Measurements from ENCODE around the gene CAP2. TPM values are rescaled to one million over a fixed set of nuclear protein-coding genes. Genes with fewer than 3 reads are reported as not detected.

Gene CAP2
- total and polyA plus RNA-seq, 2 experiments from 2014 or later = 6.7 to 9.1 TPM

- no peak for TF ChIP-seq ZNF462 (CRISPR knock-in tag; IDR thresholded peaks at IDR 0.05)
- no peak for TF ChIP-seq ETS1 (IDR thresholded peaks at IDR 0.05)
Measured at GRCh38 chr6:17577059-17577458, 183.7 kb downstream of the CAP2 start (continued).

- ATAC-seq (peak; percentile 93), DNase-seq (ENCODE audit: low spot score) (peak; percentile 79)
- H3K4me3 Mint-ChIP-seq = peak overlapping the region; percentile 70
- H3K4me1 Mint-ChIP-seq = no peaks in the 10 kb centered on the region
- peaks cover 30% of the 10 kb centered on the region for H3K9me3 Mint-ChIP-seq
- Histone ChIP-seq H3K9me2 (ENCODE audit: insufficient read depth) (no peaks in the 10 kb centered on the region), H3K36me3 (ENCODE audit: insufficient read depth) (no peaks in the 10 kb centered on the region; the same call in 1 of the 2 replicates), H3K4me2 (peak overlapping the region; percentile 75; the same call in 1 of the 2 replicates), H2AFZ (peak overlapping the region; percentile 91), H3K27me3 (ENCODE audit: insufficient read depth) (peaks cover 9% of the 10 kb centered on the region; the same call in 1 of the 2 replicates), H3K79me2 (replicated peaks; ENCODE audit: insufficient read depth) (no peaks in the 10 kb centered on the region), H3K4me3 (peak overlapping the region; percentile 62), H3F3A (replicated peaks; ENCODE audit: low read depth) (no peaks in the 10 kb centered on the region), H3K4me1 (ENCODE audit: insufficient read depth) (no peaks in the 10 kb centered on the region), H3K27ac (ENCODE audit: low read depth) (no peak overlapping the region), H4K20me1 (replicated peaks; ENCODE audit: insufficient read depth) (no peaks in the 10 kb centered on the region)
- H3K27me3 Mint-ChIP-seq (ENCODE audit: insufficient read depth, low read depth, poor library complexity) = peaks cover 6% of the 10 kb centered on the region
- peaks cover 15% of the 10 kb centered on the region for H3K36me3 Mint-ChIP-seq (ENCODE audit: low read depth)
- H3K27ac Mint-ChIP-seq = no peak overlapping the region
- no peak for TF ChIP-seq JUNB (IDR thresholded peaks at IDR 0.05; ENCODE audit: unreplicated experiment)
- TF ChIP-seq STAT1 (IDR thresholded peaks at IDR 0.05; ENCODE audit: unreplicated experiment) = no peak
- no peak for TF ChIP-seq ZNF114 (CRISPR knock-in tag; IDR thresholded peaks at IDR 0.05)
- no peak for TF ChIP-seq EZH2phosphoT487 (IDR thresholded peaks at IDR 0.05; ENCODE audit: unreplicated experiment)
- no peak for TF ChIP-seq ETS1 (IDR thresholded peaks at IDR 0.05)
- TF ChIP-seq ZNF462 (CRISPR knock-in tag; IDR thresholded peaks at IDR 0.05) = no peak
Measured at GRCh38 chr6:17580518-17581048, 187.2 kb downstream of the CAP2 start.

Data from GM23338 (cell line).